K562 (cell line): Measurements from ENCODE around the gene ARL14EPL. TPM values are rescaled to one million over a fixed set of nuclear protein-coding genes. Genes with fewer than 3 reads are reported as not detected.

Source experiments
- ATAC-seq: fragments of 200-7000 bp; cut with Tn5 transposase; 3 replicates; pipeline ENCODE4 v1.9.1; 2020; ENCODE audit warnings: moderate library complexity
- BruUV-seq: library from RNA; stranded (reverse); fragments of 400-500 nt; replicated peaks from 2 replicates; lab custom pipeline; 2021; lab: Mats Ljungman, UMichigan
- CTCF ChIA-PET: fragments of 300-600 bp; formaldehyde crosslinking; extraction: SDS; loops from one replicate; lab custom pipeline; 2021; ENCODE audit warnings: low intra/inter-chr PET ratio; lab: Yijun Ruan, JAX
- POLR2A ChIA-PET: fragments of 300-600, 350-650 bp; sonication (Branson Sonifier 250); formaldehyde crosslinking; extraction: SDS; loops from one replicate; lab custom pipeline; 2021; ENCODE audit warnings: antibody characterized with exemption, inconsistent platforms; lab: Yijun Ruan, JAX
- DNase-seq, 4 experiments: peaks; one replicate each; pipeline versions ENCODE4 v3.0.0 to v3.0.0-alpha.2; 2011 to 2018; ENCODE audit warnings: low spot score in 3 of 4, mixed read lengths in 3 of 4; ENCODE audit errors: extremely low read depth in 1 of 4
- FAIRE-seq: peaks from 2 replicates; lab custom pipeline; 2011; peaks lifted over from hg19 to GRCh38; lab: Jason Lieb, UNC
- H2AFZ ChIP-seq: 2 replicates; pipeline ENCODE4 v1.6.0; 2011; ENCODE audit warnings: low read depth, low read length, control low read depth, inconsistent platforms
- H3K27ac ChIP-seq: fragments of 200-600 bp; 3 replicates; pipeline ENCODE4 v1.8.0; 2011; ENCODE audit warnings: low read depth, mild to moderate bottlenecking, control low read depth, inconsistent platforms, low read length, moderate library complexity, mixed read lengths; ENCODE audit errors: extremely low read depth
- H3K27me3 ChIP-seq, 2 experiments: fragments of 300-600 bp in 1 of 2; 2 replicates in 1 of 2; 3 replicates in 1 of 2; pipeline versions ENCODE4 v1.6.0 to v1.8.0; 2011; ENCODE audit warnings: inconsistent platforms in 2 of 2, low read length in 2 of 2, mild to moderate bottlenecking in 1 of 2, mixed read lengths in 1 of 2, moderate library complexity in 1 of 2; ENCODE audit not compliant: control insufficient read depth in 2 of 2, insufficient read depth in 2 of 2
- H3K36me3 ChIP-seq: fragments of 300-600 bp; 3 replicates; pipeline ENCODE4 v1.8.0; 2011; ENCODE audit warnings: mild to moderate bottlenecking, low read length, inconsistent platforms; ENCODE audit not compliant: control insufficient read depth, insufficient read depth
- H3K4me1 ChIP-seq, 2 experiments: fragments of 200-600 bp in 1 of 2; replicated peaks in 1 of 2; 2 replicates in 1 of 2; 3 replicates in 1 of 2; pipeline versions ENCODE4 v1.5.1 to v1.8.0; 2011; ENCODE audit warnings: inconsistent platforms in 2 of 2, low read length in 2 of 2, mild to moderate bottlenecking in 1 of 2, mixed read lengths in 1 of 2, moderate library complexity in 1 of 2; ENCODE audit not compliant: control insufficient read depth in 2 of 2, insufficient read depth in 2 of 2
- H3K4me2 ChIP-seq: 2 replicates; pipeline ENCODE4 v1.6.1; 2011; ENCODE audit warnings: low read length, control low read depth, inconsistent platforms, mixed read lengths; ENCODE audit not compliant: insufficient read depth
- H3K4me3 ChIP-seq: fragments of 200-600 bp; sonication (generic), shearing (Covaris generic); 2 replicates; pipeline ENCODE4 v1.5.1; 2016; ENCODE audit warnings: control low read depth, inconsistent platforms
- H3K79me2 ChIP-seq: fragments of 200-600 bp; 3 replicates; pipeline ENCODE4 v1.8.0; 2011; ENCODE audit warnings: low read length, inconsistent platforms; ENCODE audit not compliant: control insufficient read depth, insufficient read depth
- H3K9ac ChIP-seq, 2 experiments: 2 replicates each; pipeline versions ENCODE4 v1.6.0 to v1.6.1; 2011; ENCODE audit warnings: low read depth in 2 of 2, low read length in 2 of 2, control low read depth in 1 of 2, inconsistent platforms in 1 of 2, mild to moderate bottlenecking in 1 of 2, mixed read lengths in 1 of 2; ENCODE audit not compliant: insufficient read depth in 1 of 2
- H3K9me1 ChIP-seq: one replicate; pipeline ENCODE4 v1.6.0; 2011; ENCODE audit warnings: inconsistent platforms, mild to moderate bottlenecking, low read length, moderate library complexity; ENCODE audit not compliant: control insufficient read depth, insufficient read depth
- H3K9me3 ChIP-seq: replicated peaks from 2 replicates; pipeline ENCODE4 v1.5.1; 2011; ENCODE audit warnings: low read depth, low read length, inconsistent platforms; ENCODE audit not compliant: control insufficient read depth, insufficient read depth
- H4K20me1 ChIP-seq: replicated peaks from 2 replicates; pipeline ENCODE4 v1.6.1; 2011; ENCODE audit warnings: low read length, inconsistent platforms, mixed read lengths; ENCODE audit not compliant: control insufficient read depth, insufficient read depth
- CEBPG ChIP-seq, 3 experiments: fragments of 200-800 bp in 1 of 3; sonication (Bioruptor generic) in 1 of 3; sonication (generic) in 1 of 3; formaldehyde crosslinking in 1 of 3; IDR thresholded peaks in 2 of 3; conservative IDR thresholded peaks in 1 of 3; 2 replicates each; pipeline versions ENCODE4 v1.6.1 to v1.8.0; 2016 to 2022; ENCODE audit warnings: missing compliant biosample characterization in 2 of 3, missing genetic modification characterization in 2 of 3, mild to moderate bottlenecking in 1 of 3, missing genetic modification reagents in 1 of 3
- ELF1 ChIP-seq: fragments of 200-800 bp; sonication (Bioruptor generic); IDR thresholded peaks from 2 replicates; pipeline ENCODE4 v1.6.1; 2016; ENCODE audit warnings: missing genetic modification characterization, missing compliant biosample characterization
- EZH2 ChIP-seq: IDR thresholded peaks from 2 replicates; pipeline ENCODE4 v1.6.1; 2012; ENCODE audit warnings: low read depth, mild to moderate bottlenecking, inconsistent platforms, low read length, borderline replicate concordance
- FOXJ3 ChIP-seq: sonication (generic); formaldehyde crosslinking; IDR thresholded peaks from 2 replicates; pipeline ENCODE4 v1.4.0; 2020; ENCODE audit warnings: mild to moderate bottlenecking, missing genetic modification reagents
- KDM5B ChIP-seq: fragments of 200-600 bp; sonication (generic); IDR thresholded peaks from 2 replicates; pipeline ENCODE4 v1.6.1; 2012; ENCODE audit warnings: low read depth, mild to moderate bottlenecking, moderate library complexity, low read length, control low read depth, inconsistent platforms; ENCODE audit not compliant: insufficient replicate concordance
- MTA1 ChIP-seq: fragments of 450-650 bp; IDR thresholded peaks from 2 replicates; pipeline ENCODE4 v1.6.1; 2017; ENCODE audit warnings: borderline replicate concordance
- NCOA1 ChIP-seq: fragments of 450-650 bp; IDR thresholded peaks from 2 replicates; pipeline ENCODE4 v1.6.1; 2016; ENCODE audit warnings: low read depth
- POLR3G ChIP-seq: IDR thresholded peaks from 2 replicates; pipeline ENCODE4 v1.6.1; 2011; ENCODE audit not compliant: insufficient read length, insufficient replicate concordance; ENCODE audit errors: extremely low read depth
- RCOR1 ChIP-seq, 2 experiments: IDR thresholded peaks; 2 replicates each; pipeline ENCODE4 v1.6.1; 2012; ENCODE audit warnings: low read depth in 2 of 2, low read length in 2 of 2, borderline replicate concordance in 1 of 2, improper control_type of control experiment in 1 of 2
- SNRNP70 ChIP-seq: fragments of 200-400 bp; formaldehyde crosslinking; optimal IDR thresholded peaks from 2 replicates; pipeline ENCODE3; 2017; ENCODE audit warnings: low read depth, low read length
- ZKSCAN3 ChIP-seq: fragments of 250-450 bp; sonication (Bioruptor Pico); IDR thresholded peaks from 2 replicates; pipeline ENCODE4 v1.4.0; 2020
- ZNF253 ChIP-seq: fragments of 250-450 bp; sonication (Bioruptor Pico); conservative IDR thresholded peaks from 2 replicates; pipeline ENCODE4 v1.6.1; 2021; ENCODE audit warnings: mild to moderate bottlenecking
- ZNF431 ChIP-seq: sonication (generic); formaldehyde crosslinking; IDR thresholded peaks from 2 replicates; pipeline ENCODE4 v1.8.0; 2022; ENCODE audit warnings: mild to moderate bottlenecking, missing genetic modification reagents
- WGBS: fragments of 100-300 bp; shearing (Covaris generic); methylation state at CpG from one replicate; pipeline ENCODE4 v1.1.6; 2016; ENCODE audit warnings: low coverage, mixed read lengths; ENCODE audit not compliant: insufficient coverage; ENCODE audit errors: missing lambda C conversion rate; 5-methylcytosine and 5-hydroxymethylcytosine counted together
- in situ Hi-C: fragments of 300-500 bp; cut with MboI; formaldehyde crosslinking; loops from 4 replicates; pipeline ENCODE4 v1.15.0; 2018; ENCODE audit warnings: inconsistent platforms, mixed read lengths
- intact Hi-C: fragments of 100-400 bp; cut with micrococcal nuclease; formaldehyde crosslinking; loops from 2 replicates; pipeline ENCODE4 v1.14.2; 2022
- polyA plus RNA-seq, 8 experiments: library from polyadenylated mRNA; depleted of rRNA in 4 of 8; stranded (reverse) in 5 of 8; unstranded in 3 of 8; fragments of >200 nt; fragmentation: Nextera tagmentation in 2 of 8; fragmentation: Illumina TruSeq in 1 of 8; extraction: Ambion mirVana in 2 of 8; extraction: Trizol in 1 of 8; gene quantifications; 2 replicates each; pipeline versions ENCODE4 v1.2.1 to v1.2.3, GENCODE V29; 2011 to 2014; ENCODE audit warnings: inconsistent platforms in 1 of 8, missing spikeins in 1 of 8
- total RNA-seq, 7 experiments: library from RNA; depleted of rRNA in 6 of 7; stranded (reverse); fragments of >200 nt in 6 of 7; fragmentation: Illumina TruSeq in 2 of 7; extraction: Trizol in 2 of 7; gene quantifications; 2 replicates each; pipeline versions ENCODE4 v1.2.1 to v1.2.3, GENCODE V29; 2011 to 2021; ENCODE audit warnings: low replicate concordance in 1 of 7
- TF ChIP-seq, protein P1 (sequence below), 2 experiments: fragments of 450-650 bp in 1 of 2; sonication (generic) in 1 of 2; formaldehyde crosslinking in 1 of 2; IDR thresholded peaks in 1 of 2; conservative IDR thresholded peaks in 1 of 2; 2 replicates each; pipeline versions ENCODE4 v1.6.1 to v1.8.1; 2016 to 2023; ENCODE audit warnings: mild to moderate bottlenecking in 2 of 2, moderate library complexity in 2 of 2, inconsistent platforms in 1 of 2, missing genetic modification reagents in 1 of 2
- TF ChIP-seq, protein P2 (sequence below): fragments of 250-450 bp; sonication (Bioruptor Pico); IDR thresholded peaks from 2 replicates; pipeline ENCODE4 v1.5.0; 2020; ENCODE audit warnings: mild to moderate bottlenecking, borderline replicate concordance

ARL14EPL gene
- total and polyA plus RNA-seq, 9 of the 15 experiments (the other 6 are each of a cell fraction or from before 2014, with no cell fraction given) = 0.06 to 0.14 (median 0.08) TPM; not detected in 5

DNA sequence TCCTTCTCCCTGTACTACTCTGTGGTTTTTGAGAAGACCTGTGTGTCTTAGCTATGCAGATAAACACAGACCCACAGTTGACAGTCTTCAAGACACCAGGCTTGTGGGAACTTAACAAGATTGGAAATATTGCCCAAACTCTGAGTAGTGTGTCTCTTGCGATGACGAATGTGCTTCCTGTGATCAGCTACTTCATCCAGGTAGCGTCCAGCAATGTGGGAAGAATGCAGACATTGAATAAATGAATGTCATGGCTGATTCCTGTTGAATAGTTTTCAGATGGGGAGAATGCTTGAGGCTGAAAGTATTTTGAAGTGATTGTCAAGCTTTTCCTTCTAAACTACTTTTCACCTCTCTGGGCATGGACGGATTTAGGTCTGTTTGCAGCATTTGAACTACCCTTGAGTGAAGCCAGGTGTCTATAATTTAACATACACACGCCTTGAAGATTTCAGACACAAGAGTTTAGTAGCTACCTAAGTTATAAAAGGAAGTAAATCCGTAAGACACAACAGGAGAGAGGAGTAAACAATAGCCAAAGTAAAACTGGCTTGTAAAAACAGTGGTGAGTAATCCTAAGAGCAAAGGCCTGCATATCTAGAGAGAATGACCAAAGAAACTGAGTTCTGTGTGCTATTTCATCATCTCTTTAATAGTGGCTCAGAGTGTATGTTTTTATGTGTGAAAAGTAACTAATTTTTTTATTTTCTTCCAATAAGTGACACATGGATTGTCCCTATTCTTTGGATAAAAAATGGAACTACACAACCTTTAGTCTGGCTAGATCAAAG lies 30.0 kb upstream of the ARL14EPL start:
- no peaks in the 10 kb centered on the region for H3K27me3 ChIP-seq
- 33% methylated on average over 6 of the region's 6 CpGs for WGBS
- CTCF ChIA-PET = no interaction called here
- TF ChIP-seq SNRNP70 (no peak), KDM5B (no peak), POLR3G (no peak), RCOR1 (IDR thresholded peaks at IDR 0.05; ENCODE audit: borderline replicate concordance in 1 of 2, low read depth in 2 of 2, low read length in 2 of 2) (no peak), ELF1 (tag) (0 out of 2 replicates have a peak, but pooled peaks have one; percentile 17), FOXJ3 (CRISPR knock-in tag) (no peak), ZNF253 (CRISPR knock-in tag) (no peak), NCOA1 (no peak), EZH2 (no peak), ZNF431 (CRISPR knock-in tag) (no peak), MTA1 (no peak), CEBPG (CRISPR knock-in tag; IDR thresholded peaks at IDR 0.05) (no peak), CEBPG (tag; conservative IDR thresholded peaks at IDR 0.05 in 1 of 2, IDR thresholded peaks at IDR 0.05 in 1 of 2) (peak in 1 of 2 experiments; percentile 54; a peak in 2 of 4 replicates), ZKSCAN3 (CRISPR knock-in tag) (no peak)
- TF ChIP-seq, protein P1, sequence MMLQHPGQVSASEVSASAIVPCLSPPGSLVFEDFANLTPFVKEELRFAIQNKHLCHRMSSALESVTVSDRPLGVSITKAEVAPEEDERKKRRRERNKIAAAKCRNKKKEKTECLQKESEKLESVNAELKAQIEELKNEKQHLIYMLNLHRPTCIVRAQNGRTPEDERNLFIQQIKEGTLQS (IDR thresholded peaks at IDR 0.05) = peak; percentile 68
- TF ChIP-seq, protein P1 (CRISPR knock-in tag; conservative IDR thresholded peaks at IDR 0.05) = no peak
- TF ChIP-seq, protein P2, sequence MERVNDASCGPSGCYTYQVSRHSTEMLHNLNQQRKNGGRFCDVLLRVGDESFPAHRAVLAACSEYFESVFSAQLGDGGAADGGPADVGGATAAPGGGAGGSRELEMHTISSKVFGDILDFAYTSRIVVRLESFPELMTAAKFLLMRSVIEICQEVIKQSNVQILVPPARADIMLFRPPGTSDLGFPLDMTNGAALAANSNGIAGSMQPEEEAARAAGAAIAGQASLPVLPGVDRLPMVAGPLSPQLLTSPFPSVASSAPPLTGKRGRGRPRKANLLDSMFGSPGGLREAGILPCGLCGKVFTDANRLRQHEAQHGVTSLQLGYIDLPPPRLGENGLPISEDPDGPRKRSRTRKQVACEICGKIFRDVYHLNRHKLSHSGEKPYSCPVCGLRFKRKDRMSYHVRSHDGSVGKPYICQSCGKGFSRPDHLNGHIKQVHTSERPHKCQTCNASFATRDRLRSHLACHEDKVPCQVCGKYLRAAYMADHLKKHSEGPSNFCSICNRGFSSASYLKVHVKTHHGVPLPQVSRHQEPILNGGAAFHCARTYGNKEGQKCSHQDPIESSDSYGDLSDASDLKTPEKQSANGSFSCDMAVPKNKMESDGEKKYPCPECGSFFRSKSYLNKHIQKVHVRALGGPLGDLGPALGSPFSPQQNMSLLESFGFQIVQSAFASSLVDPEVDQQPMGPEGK (CRISPR knock-in tag) = no peak

More for the DNA sequence above, 30.0 kb upstream of the ARL14EPL start:
- 0 out of 3 replicates have a peak overlapping the region, but pooled peaks have one; percentile 13 for H3K27ac ChIP-seq
- no peak overlapping the region for H3K9ac ChIP-seq
- no peaks in the 10 kb centered on the region for H3K9me1 ChIP-seq
- no peaks in the 10 kb centered on the region for H3K36me3 ChIP-seq
- ATAC-seq = peak; percentile 22; the same call in 1 of the 3 replicates
- peak in 1 of 4 experiments; percentile 16 for DNase-seq
- BruUV-seq = no TSS peak
- FAIRE-seq = no peak
- H3K4me2 ChIP-seq = peak overlapping the region; percentile 5; the same call in 1 of the 2 replicates
- H3K4me1 ChIP-seq = peaks cover 0 to 10% of the 10 kb centered on the region in 2 experiments; a peak in 1 of 5 replicates
- H2AFZ ChIP-seq = peak overlapping the region; percentile 90
- H3K79me2 ChIP-seq = no peaks in the 10 kb centered on the region
- intact Hi-C loops = no loop called here
- H3K4me3 ChIP-seq = no peak overlapping the region
- in situ Hi-C loops = no loop called here
- H4K20me1 ChIP-seq = no peaks in the 10 kb centered on the region
- POLR2A ChIA-PET = interaction anchor here (0.6 kb wide), 1 partner anchor 387 kb away, joined by 3 read pairs; no protein-coding TSS in a partner anchor
- H3K9me3 ChIP-seq = no peaks in the 10 kb centered on the region; the same call in 1 of the 2 replicates
